HG03565 (cell line): Measurements from ENCODE around the gene TIFAB.

Experiments
- ATAC-seq: cut with Tn5 transposase; IDR thresholded peaks from one replicate; pipeline ENCODE4 v1.9.1; 2021; ENCODE audit warnings: mild to moderate bottlenecking, moderate library complexity; ENCODE audit not compliant: unreplicated experiment

Gene TIFAB

DNA sequence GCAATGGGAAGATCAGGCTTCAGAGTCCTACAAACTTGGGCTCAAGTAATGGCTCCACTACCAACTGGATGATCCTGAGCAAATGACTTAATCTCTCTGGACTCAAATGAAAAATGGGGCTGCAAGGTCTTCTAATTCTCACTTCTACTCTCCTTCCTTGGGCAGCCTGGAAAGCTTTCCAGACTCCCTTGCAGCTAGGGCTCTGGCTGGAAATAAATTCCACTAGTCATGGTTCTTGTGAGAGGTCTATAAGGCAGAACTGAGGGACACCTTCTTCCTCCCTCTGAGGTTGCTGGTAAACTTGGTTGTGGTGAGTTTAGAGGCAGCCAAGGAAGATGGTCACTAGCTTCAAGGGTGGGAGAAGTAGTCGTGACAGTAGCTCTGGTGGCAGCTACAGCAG lies 23.6 kb downstream of the TIFAB start:
- no peak for ATAC-seq

DNA sequence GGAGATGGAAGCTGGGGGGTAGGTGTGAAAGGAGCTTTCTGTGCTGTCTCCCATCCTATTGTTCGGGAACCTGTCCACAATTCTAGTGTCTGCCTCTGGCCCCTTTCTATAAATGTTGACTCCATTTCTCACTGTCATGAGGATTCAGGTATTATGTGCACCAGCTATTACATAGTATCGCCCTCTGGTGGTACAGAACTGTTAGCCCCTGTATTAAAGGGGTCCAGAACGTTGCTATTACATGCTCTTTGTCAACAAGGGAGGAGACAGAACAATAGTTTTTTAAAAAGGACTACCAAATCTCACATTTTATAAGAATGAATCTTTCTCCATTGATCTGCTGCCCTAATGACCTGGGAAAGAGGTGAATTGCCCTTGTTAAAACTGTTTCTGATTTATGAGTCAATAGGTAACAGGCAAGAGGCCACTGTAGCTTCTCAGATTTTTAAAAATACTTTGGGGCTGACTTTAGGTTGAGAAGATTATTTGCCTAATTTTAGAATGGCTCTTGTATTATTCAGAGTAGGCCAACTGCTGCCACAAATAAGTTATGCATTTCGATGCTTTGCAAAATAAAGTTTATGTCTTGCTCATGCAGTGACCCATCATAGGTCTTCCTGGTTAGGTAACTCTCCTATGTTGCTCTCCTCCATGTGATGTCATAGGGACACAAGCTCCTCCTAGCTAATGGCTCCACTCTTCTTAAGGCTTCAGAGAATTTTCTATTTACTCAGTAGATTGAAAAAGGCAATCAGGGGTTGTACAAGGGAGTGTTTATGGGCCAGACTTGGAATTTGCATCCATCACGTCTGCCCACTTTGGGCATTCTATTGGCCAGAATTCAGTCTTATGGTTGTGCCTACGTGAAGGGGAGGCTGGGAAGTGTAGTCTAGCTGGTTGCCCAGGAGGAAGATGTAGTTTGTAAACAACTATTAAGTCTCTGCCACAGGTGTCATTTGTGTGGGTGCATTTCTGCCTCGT lies 25.8 kb downstream of the TIFAB start:
- ATAC-seq, result peak; percentile 82

DNA sequence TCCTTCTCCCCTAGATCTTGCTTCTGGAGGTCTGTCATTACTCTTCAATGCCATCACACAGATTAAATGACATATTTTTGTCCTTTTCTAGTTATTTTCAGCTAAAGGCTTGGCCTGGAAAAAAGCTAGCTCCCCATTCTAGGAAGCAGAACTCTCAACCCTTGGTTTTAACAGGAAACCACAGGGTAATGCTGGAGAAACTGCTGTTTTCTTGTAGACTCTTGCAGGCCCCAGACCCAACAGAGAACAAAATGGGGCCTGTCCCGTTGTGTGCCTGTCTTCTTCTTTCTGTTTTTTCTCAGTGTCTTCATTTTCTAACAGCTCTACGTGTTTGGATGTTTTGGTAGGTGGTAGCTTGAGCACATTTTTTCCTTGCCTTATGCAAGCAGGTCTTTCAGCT lies 26.5 kb downstream of the TIFAB start:
- ATAC-seq, result no peak

DNA sequence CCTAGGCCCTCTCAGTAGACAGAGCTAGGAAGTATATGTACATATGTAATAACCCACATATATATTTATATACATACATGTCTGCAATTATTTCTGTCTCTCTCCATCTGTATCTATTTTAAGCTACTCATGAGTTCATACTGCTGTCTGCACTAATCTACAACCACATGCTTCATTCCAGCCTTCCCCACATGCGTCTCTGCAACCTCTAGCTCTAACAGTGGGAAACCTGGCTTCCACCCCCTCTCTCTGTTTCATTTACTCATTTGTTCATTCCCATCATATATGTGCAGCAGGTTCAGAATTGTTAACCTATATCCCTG lies 28.3 kb downstream of the TIFAB start:
- no peak for ATAC-seq

DNA sequence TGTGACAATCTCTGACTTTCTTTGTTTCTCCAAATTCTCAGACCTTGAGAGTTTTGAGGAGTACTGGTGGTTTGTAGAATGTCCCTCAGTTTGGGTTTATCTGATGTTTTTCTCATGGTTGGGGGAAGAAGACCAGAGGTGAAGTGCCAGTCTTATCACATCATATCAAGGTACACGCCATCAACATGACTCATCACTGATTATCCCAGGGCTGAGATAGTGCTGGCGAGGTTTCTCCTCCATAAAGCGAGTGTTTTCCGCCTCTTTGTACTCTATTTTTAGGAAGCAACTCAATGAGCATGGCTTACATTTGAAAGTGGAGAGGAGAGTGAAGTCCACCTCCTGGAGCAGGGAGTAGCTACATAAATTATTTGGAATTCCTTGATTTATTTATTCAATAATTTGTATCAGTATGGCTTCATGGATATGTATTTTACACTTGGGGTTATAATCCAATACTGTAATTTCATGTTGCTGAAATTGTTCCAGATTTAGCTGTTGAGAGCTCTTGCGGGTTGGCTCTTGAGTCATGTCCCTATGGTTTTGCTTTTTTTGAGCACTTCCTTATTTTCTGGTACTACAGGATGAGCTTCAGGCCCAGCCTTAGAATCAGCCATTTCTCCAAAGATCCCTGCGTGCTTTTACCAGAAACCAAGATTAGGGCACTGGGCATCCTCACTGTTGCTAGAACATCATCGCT lies 28.9 kb downstream of the TIFAB start:
- no peak for ATAC-seq

DNA sequence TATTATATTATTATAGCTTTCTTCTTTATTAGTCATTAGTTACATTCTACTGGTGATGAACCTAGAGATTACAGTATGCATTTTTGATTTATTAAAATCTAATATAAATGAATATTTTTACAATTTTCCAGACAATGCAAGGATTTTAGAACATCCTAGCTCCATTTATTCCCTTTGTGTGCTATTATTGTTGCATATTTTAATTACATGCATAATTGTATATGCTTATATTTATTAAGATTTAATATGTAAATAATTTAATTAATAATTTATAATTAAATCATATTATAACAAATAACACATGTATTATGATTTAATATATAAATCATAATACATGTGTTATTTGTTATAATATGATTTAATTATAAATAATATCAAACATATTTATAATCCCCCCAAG lies 29.7 kb downstream of the TIFAB start:
- ATAC-seq, result no peak

DNA sequence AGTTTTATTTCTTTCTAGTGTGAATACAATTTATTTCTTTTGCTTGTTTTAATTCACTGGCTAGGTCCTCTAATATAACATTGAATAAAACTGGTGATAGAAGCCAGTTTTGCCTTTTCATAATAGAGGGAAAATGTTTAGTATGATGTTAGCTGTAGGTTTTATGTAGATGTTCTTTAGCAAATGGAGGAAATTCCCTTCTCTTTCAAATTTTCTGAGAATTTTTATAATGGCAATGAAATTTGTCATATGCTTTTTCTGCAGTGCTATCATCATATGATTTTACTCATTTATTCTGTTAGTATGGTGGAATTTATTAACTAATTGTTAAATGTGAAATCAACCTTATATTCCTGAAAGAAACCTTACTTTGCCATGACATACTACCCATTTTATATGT lies 35.1 kb downstream of the TIFAB start:
- ATAC-seq, result no peak

DNA sequence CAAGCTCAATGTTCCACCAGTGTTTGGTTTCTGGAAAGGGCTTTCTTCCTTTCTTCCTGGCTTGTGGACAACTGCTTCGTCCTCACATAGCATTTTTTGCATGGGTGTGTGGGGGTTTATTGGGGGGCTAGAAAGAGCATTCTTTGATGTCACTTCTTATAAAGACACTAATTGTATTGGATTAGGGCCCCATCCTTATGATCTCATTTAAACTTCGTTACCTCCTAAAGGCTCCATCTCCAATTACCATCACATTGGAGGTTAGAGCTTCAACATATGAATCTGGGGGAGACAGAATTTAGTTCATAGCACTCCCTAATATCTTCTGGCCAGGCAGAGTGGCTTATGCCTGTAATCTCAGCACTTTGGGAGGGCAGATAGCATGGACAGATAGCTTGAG lies 47.1 kb downstream of the TIFAB start:
- no peak for ATAC-seq

DNA sequence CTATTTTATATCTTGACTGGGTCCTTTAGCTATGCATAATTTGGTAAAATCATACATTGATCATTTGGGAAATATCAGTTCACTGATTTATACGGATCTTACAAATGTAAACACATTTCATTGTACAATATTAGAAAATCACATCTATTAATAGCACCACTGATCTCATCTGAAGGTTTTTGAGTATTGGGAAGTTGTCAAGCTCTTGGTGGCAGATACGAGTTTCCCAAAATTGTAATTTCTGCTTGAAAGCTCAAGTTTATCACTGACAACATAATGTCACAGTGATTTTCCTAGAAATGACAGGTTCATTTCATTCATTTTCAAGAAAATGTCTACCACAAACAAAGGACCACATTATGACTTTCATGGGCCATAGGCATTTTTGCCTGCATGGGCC lies 50.1 kb downstream of the TIFAB start:
- no peak for ATAC-seq

DNA sequence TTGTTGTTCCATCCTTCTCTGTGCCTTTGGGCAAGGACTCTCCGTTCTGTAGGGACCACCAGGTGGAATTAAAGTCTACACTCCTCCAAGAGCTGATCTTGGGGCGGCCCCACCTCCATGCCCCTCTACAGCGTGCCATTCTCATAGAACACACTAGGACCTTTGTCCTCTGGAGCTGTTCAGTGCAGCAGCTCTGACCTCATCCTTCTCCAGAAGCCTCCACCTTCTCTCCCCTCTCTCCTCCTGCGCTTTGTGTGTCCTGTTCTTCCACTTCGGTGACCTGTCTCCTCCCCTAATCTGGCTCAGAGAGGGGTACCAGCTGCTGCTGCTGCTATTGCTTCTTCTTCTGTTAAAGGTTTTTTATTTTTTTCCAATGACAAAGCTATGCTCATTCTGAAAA lies 51.3 kb downstream of the TIFAB start:
- no peak for ATAC-seq

DNA sequence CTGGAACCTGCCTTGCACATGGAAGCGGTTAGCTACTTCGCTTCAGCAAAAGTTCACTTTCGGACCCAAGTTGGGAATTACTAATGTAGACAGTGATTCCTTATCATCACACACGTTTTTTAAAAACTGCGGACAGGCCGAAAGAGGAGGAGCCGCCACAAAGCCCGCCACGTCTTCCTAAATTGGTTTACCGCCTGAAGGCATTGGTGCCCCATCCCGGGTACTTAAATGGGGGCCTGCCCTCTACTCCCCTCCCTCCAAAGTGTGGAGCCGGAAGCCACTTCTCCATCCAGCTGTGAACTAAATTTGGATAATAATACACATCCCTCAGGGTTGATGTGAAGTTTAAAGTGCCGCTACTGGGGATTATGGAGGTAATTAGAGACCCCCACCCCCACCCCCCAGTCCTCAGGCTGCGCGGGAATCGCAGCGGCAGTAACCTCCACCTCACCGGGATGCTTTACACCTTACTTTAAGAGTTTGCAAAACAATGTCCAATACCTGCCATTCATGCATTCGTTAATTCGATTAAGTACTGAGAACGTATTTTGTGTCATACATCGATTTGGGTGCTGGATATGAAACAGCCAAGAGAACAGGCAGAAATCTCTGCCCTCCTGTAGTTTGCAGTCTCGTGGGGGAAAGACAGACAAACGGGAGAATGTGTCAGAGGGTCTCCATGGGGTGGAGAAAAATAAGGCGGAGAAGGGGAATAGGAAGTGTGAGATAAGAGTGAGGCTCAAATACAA lies 52.2 kb downstream of the TIFAB start:
- no peak for ATAC-seq

DNA sequence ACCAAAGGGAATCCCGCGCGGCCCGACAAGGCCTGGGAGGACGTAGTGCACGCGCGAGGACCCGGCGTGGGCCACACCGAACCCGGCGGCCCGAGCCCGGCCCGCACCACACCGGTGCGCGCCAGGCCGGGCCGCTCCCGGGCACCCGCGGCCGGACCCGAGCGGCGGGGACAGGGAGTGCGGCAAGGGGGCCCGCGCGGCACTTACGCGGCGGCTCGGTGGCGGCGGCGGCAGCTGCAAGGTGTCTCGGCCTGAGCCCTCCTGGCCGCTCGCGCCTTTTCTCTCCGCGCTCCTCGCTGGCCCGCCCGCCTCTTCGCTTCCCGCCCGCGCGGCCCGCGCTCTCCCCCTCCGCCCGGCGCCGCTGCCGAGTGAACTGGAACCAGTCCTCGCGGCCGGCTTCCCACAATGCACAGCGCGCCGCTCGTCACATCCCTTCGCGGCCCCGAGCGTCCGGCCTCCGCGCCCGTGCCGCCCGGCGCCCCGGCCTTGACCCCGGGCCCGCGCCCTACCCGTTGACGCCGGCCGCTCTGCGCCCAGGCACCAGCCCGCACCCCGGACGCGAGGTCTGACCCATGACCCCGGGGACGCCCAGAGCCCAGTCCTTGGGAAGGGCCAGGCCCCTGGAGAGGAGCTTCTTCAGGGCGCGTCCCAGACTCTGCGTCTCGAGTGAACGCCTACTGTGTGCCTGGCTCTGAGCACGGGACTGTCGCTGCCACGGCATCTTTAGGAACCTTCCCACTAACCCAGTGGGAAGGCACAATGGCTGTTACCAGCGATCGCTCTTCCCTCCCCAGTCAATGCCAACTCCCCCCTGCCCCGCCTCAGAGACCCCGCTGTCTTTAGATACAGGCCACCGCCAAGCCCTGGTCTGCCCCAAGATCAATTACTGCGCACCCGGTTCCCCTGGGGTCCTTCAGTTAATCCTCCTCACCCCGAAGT lies 53.0 kb downstream of the TIFAB start, which contains the start of gene MACROH2A1:
TSS of gene MACROH2A1 (minus strand) at position 377 of the 939 bp plus-strand sequence. CDS start 10,138 bp downstream, outside the sequence.
- peak; percentile 83 for ATAC-seq

DNA sequence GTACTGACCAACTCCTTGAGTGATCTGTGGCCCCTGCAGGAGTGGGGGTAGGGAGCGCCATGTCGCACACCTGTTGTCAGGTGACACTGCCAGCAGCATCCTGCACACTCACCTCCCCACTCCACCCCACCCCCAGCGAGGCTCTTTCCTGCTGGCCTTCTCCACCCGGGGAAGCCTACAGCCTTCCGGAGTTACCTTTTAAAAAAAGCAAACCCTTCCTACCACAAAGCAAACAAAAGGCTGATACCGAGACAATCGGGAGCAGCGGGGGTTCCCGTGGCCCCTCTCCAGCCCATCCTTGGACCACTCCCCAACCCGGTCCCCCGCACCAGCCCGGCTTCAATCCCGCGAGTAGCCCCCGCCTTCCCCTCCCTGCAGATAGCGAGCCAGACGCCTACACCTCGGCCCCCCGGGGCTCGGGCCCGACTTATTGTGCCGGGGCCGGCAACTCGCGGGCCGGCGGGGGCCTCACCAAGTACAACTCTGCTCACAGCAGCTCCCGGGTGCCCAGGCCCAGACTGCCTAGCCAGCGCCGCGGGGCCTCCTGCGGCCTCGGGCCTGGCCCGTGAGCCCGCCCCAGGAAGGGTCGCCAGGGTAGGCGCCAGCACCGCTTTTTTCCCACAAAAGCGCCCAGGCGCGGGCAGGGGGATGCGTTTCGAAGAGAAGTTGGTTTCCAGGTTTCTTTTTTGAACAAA lies 53.8 kb downstream of the TIFAB start:
- ATAC-seq, result peak; percentile 18
